Dermis microvascular lymphatic vessel endothelial cell (primary cell): ENCODE results near the gene PLXNB1. TPM values are rescaled to one million over a fixed set of nuclear protein-coding genes. Genes with fewer than 3 reads are reported as not detected.
"Not testable (repeated sequence)": the region's sequence is repeated elsewhere in the genome, so short reads cannot be mapped to it uniquely, and the experiment has no call there.

Experiments used
- DNase-seq, 2 donors: peaks; one replicate each; pipeline versions ENCODE4 v3.0.0 to v3.0.0-alpha.2; 2010; ENCODE audit warnings: low read depth in 2 of 2
- total RNA-seq: library from RNA; depleted of rRNA; stranded (reverse); fragments of >200 nt; gene quantifications from 2 replicates; pipeline ENCODE4 v1.2.1, GENCODE V29; 2014

Gene PLXNB1
- total RNA-seq, result 13.9 and 20.5 TPM in 2 replicates

DNA sequence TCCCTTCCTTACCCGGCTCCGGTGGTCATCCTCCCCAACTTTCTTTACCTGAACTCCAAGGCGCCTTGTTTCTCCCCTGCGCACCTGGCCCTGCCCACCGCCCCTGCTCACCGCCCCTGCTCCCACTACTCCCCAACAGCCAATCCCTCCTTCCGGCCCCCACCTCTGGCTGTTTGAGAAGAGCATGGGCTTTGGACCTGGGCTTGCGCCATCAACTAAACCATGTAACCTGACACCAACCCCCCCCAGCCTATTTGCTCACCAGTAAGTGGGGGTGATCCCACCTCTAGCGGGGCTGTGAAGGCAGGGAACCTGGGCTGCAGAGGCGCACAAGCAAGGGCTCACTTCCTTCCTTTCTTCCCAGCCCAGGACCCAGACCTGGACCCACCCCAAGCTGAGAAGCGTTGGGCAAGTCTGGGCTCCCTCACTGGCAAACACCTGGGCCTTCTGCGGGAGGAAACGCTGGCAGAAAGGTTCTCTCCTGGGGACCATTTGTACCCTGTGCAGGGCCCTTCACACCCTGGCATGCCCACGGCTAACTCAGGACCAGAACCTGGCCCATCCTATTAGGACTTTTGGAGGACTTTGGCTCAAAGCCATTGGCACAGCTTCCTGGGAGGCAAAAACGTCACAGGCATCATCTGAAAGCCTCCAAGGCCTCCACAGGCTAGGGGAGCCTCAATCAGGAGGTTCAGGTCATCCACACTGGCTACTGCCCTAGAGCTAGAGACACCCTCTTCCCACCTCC lies at the start of gene PLXNB1:
PLXNB1 (minus strand) TSS at position 127 of the 748 bp plus-strand sequence. CDS start 5,475 bp downstream, outside the sequence.
- DNase-seq, result peak in 1 of 2 donors; percentile 50

GRCh38 chr3:48478626-48479555 lies 49.0 kb upstream of the PLXNB1 start:
- DNase-seq, result peak in 1 of 2 donors; percentile 42

GRCh38 chr3:48477959-48478520 lies 48.2 kb upstream of the PLXNB1 start:
- no peak for DNase-seq

DNA sequence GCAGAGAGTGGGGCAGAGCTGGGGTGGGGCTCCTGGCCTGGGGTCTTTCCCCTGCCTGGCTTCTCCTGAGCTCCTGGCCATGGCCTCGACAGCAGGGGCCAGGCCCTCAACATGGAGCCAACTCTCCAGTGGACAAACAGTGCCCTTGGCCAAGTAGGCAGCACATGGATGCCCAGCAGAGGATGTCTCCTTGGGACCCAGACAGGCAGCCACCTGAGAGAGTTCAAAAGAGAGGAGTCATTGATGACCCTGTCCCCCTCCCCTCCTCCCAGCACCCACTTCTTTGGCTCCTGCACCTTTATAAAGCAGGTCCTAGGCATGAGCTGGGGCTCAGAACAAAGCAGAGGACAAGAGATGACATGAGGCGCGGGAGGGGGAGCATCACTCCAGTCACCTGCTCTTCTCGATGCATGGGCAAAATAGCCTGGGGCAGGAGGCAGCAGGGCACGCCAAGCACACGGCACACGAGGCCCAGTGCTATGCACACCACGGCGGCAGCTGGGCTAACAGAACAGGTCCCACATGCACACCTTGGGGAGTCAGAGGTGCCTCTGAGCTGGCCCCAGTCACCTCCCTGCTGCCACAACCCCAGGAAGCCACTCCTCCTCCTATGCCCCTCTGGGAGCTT lies 46.7 kb upstream of the PLXNB1 start:
- DNase-seq, result no peak

- DNase-seq, result no peak
Observed at GRCh38 chr3:48475188-48475587, 45.3 kb upstream of the PLXNB1 start.

- no peak for DNase-seq
Observed at GRCh38 chr3:48474619-48475018, 44.7 kb upstream of the PLXNB1 start.

- DNase-seq, result not testable (repeated sequence)
Observed at GRCh38 chr3:48474031-48474430, 44.1 kb upstream of the PLXNB1 start.

- DNase-seq, result no peak
Observed at GRCh38 chr3:48473617-48473952, 43.7 kb upstream of the PLXNB1 start.

DNA sequence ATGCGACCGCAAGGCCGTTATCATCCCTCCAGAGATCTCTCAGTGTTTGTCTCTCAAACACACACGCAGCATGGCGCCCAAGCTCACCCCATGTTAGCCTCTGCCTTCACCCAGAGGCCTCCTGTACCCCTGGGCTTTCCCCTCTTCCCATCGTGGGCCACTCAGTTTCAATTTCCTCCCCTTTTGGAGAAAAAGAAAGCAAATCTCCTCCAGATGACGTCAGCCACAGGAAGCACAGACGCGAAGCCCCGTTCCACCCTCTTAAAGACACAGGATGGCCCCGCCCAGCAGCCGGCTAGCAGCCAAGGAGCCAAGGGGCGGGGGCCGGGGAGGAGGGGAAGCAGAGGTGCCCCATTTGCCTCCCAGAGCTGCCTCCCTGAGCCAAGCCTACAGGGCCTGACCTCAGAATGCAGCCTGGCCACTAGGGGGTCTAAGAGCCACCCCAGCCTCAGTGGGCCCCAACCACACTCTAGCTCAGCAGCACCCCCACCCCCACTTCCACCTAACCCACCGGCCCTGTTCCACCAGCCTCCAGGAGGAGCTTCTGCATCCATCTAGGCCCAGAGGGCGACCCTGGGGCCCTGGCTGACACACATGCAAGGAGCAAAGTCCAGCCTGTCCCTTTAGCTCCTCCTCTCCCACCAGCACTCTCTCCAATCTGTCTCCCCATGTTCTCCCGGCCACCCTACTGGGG lies 43.2 kb upstream of the PLXNB1 start:
- DNase-seq, result peak in 1 of 2 donors; percentile 82

DNA sequence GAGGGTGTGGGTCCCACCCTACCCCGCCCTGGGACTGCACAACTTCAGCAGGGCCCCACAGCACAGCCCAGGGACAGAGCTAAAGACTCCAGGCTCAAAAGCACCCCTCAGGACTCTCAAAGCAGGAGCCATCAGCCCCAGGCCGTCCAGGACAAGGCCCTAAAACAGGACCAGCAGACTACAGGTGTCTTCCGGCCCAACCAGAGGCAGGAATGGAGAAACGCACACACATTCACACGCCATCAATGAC lies 42.7 kb upstream of the PLXNB1 start:
- DNase-seq, result no peak

- DNase-seq, result no peak
Observed at GRCh38 chr3:48470286-48470685, 40.4 kb upstream of the PLXNB1 start.

DNA sequence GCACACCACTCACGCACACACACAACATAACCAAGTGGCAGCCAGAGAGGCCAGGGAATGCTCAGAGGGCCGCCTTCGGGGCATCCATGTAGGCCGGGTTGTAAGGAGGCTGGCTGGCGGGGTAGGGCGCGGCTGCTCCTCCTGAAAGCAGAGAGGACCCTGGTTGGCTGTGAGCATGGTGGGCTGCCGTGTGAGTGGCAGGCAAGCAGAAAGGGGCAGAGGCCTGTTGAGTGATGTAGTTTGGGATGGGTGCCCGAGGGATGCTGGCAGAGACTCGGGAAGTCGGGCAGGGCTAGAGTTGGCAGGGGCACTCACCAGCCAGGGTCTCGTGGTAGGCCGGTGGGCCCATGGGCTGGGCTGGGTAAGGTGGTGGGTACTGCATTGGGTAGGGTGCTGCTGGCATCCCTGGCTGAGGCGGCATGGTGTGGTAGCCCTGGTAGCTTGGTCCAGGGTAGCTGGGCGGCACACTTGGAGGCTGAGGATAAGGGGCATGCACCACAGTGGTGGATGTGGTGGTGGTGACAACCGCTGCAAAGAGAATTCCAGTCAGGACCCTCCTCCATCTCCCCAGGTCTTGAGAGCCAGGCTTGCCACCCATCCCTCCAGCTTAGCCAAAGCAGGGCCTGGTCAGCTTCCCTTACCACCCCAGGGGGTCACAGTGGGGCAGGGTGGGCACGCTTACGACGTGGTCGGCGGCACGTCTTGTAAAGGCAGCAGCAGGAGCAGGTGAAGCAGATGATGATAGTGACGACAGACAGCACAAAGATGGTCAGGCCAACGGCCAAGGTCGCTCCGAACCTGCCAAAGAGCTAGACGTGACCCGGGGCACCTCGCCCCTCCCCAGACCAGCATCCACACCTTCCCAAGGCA lies 39.4 kb upstream of the PLXNB1 start:
- no peak for DNase-seq

DNA sequence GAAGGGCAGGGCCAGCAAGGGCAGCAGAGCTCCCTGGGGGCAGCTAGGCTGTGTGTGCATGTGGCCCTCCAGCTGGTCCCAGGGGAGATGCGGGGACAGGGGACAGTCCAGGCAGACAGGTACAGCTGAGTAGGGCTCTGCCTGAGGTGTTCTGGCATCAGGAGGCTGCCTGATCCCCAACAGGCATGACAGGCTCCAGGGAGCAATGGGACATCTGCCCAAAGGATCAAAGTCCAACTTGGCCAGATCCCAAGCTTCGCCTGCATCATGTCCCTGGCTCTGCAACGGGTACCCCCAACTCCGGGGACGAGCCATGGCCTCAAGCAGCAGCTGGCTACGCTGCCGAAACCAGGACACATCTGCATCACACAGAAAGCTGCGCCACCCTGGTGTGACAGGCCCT lies 38.4 kb upstream of the PLXNB1 start:
- DNase-seq, result no peak

DNA sequence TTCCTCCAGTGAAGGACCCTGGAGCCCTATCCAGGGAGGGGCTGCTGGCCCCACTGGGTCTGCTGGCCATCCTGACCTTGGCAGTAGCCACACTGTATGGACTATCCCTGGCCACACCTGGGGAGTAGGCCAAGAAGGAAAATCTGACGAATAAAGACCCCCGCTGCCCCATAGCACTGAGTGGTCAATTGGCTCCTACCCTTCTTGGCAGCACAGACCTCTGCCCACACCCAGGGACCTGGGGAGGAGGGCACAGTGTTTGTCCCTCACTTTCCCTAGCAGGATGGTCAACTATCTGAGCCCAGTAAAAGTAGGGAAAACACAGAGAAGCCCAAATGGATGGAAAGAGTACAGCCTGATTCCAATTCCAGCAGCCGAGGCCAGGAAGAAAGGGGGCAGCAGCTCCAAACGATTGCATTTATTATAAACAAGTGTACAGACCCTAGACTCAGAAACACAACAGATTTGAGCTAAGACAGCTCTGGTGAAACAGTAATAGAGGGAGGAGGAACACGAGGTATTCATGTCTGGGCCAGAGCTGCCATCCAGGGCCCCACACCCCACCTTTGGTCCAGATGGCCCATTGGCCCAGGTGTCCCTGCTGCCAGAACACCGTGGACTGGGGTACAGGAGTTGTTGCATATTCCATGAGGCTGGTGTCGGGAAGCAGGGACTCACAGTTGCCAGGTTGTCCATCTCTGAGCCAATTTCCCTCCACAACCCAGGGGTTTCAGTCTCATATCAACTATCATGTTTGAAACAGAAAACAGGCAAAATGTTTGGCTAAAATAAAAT lies 37.8 kb upstream of the PLXNB1 start:
- no peak for DNase-seq

DNA sequence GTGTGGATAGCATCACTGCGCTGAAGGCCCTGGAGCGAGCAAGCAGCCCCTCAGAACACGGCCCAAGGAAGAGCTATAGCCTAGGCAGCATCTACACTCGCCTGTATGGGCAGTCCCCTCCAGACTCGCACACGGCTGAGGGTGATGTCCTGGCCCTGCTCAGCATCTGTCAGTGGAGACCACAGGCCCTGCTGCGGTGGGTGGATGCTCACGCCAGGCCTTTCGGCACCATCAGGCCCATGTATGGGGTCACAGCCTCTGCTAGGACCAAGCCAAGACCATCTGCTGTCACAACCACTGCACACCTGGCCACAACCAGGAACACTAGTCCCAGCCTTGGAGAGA lies 37.2 kb upstream of the PLXNB1 start:
- no peak for DNase-seq

- DNase-seq, result peak in 1 of 2 donors; percentile 37
Observed at GRCh38 chr3:48466386-48467109, 36.7 kb upstream of the PLXNB1 start.

DNA sequence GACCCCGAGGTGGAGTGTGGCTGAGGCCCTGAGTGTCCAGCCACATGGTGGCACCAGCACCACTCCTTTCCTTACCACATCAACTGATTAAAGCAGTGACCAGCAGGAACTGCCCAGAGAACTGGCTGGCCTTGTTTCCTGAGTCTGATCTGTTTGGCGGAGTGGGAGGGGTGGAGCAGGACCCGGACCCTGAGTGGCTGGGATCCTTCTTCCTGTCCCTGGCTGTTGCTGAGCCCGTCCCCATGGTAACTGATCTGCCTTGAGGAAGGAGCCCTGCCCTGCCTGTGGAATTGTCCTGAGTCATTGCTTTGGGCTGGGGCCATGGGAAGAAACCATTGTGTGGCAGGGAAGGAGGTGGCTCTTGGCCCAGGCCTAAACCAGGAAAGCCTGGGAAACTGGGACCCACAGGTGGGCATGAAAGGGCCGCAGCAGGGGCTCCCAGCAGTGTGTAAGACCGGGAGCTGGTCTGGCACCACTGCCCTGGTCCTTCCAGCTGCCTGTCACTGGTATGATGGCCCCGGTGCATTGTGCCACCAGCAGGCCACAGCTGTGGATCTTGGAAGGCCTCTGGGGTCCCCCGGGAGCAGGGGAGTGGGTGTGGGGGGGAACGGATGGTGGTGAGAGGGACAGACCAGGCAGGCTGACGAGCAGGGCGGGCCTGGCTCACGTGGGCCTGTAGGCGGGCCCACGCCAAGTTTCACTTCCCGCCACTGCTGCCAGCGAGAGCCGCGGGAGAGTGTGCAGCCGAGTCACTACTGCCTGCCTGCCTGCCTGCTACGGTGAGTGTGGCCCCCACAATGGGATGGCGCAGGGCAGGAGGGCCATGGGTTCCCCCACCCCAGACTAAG lies 35.9 kb upstream of the PLXNB1 start:
- DNase-seq, result peak; percentile 100

GRCh38 chr3:48465237-48465530 lies 35.3 kb upstream of the PLXNB1 start:
- no peak for DNase-seq
